GM19099 (cell line): ENCODE results near the gene TCEANC2.

Experiments
- POLR2A ChIP-seq: IDR thresholded peaks from 3 replicates; pipeline ENCODE4 v1.6.1; 2011; ENCODE audit warnings: low read depth; ENCODE audit not compliant: insufficient read length; ENCODE audit errors: extremely low read depth

TCEANC2 gene

GRCh38 chr1:54052934-54053744, at the start of gene TCEANC2, which contains the start of gene TMEM59:
TSS of gene TCEANC2 (plus strand) at chr1:54053608. CDS start at chr1:54054423, 815 bp downstream.
TSS of gene TMEM59 (minus strand) at chr1:54053204. CDS start at chr1:54053188, 16 bp downstream.
- peak; percentile 80 for TF ChIP-seq POLR2A

GRCh38 chr1:54004481-54005049, 48.8 kb upstream of the TCEANC2 start:
- no peak for TF ChIP-seq POLR2A

GRCh38 chr1:54006508-54006907, 46.9 kb upstream of the TCEANC2 start:
- TF ChIP-seq POLR2A: no peak

- TF ChIP-seq POLR2A: no peak
These were observed 45.8 kb upstream of the TCEANC2 start for GRCh38 chr1:54007613-54008012.

- TF ChIP-seq POLR2A: no peak
These were observed 44.5 kb upstream of the TCEANC2 start for GRCh38 chr1:54008876-54009275.

GRCh38 chr1:54009406-54009805, 44.0 kb upstream of the TCEANC2 start:
- TF ChIP-seq POLR2A: no peak

- TF ChIP-seq POLR2A: no peak
These were observed 42.8 kb upstream of the TCEANC2 start for GRCh38 chr1:54010415-54011117.

GRCh38 chr1:54011316-54012007, 41.9 kb upstream of the TCEANC2 start:
- TF ChIP-seq POLR2A: no peak

GRCh38 chr1:54012008-54012325, 41.4 kb upstream of the TCEANC2 start:
- no peak for TF ChIP-seq POLR2A

- no peak for TF ChIP-seq POLR2A
These were observed 40.5 kb upstream of the TCEANC2 start for GRCh38 chr1:54012863-54013262.

GRCh38 chr1:54013393-54014008, 39.9 kb upstream of the TCEANC2 start:
- TF ChIP-seq POLR2A: no peak

- TF ChIP-seq POLR2A: no peak
These were observed 39.3 kb upstream of the TCEANC2 start for GRCh38 chr1:54014009-54014629.

- no peak for TF ChIP-seq POLR2A
These were observed 36.8 kb upstream of the TCEANC2 start for GRCh38 chr1:54016343-54017282.

GRCh38 chr1:54017979-54018378, 35.4 kb upstream of the TCEANC2 start, which contains the start of gene LDLRAD1:
TSS of gene LDLRAD1 (minus strand) at chr1:54018186. CDS start at chr1:54018112, 74 bp downstream.
- no peak for TF ChIP-seq POLR2A

- no peak for TF ChIP-seq POLR2A
These were observed 34.8 kb upstream of the TCEANC2 start for GRCh38 chr1:54018635-54019034.
